Liver (tissue), 3 donors: ENCODE data around the gene PCYOX1L.

Experiments used
- EGR1 ChIP-seq, 2 donors: IDR thresholded peaks; 2 replicates each; pipeline ENCODE4 v1.6.1; 2016 to 2018; ENCODE audit warnings: antibody characterized with exemption in 2 of 2, low read depth in 2 of 2
- JUND ChIP-seq, 2 donors: IDR thresholded peaks; 2 replicates each; pipeline ENCODE4 v1.6.1; 2016; ENCODE audit warnings: antibody characterized with exemption in 2 of 2
- TAF1 ChIP-seq: conservative IDR thresholded peaks from 2 replicates; pipeline ENCODE4 v1.6.1; 2016; ENCODE audit warnings: antibody characterized with exemption, mild to moderate bottlenecking
- YY1 ChIP-seq: IDR thresholded peaks from 2 replicates; pipeline ENCODE4 v1.6.1; 2016; ENCODE audit warnings: antibody characterized with exemption, mild to moderate bottlenecking
- TF ChIP-seq, protein P1 (sequence below): fragments of 150-350 bp; IDR thresholded peaks from 2 replicates; pipeline ENCODE4 v1.5.1; 2017; ENCODE audit warnings: improper control_type of control experiment, low read depth, low read length; ENCODE audit not compliant: missing input control
- TF ChIP-seq, protein P2 (sequence below): IDR thresholded peaks from 2 replicates; pipeline ENCODE4 v1.6.1; 2016; ENCODE audit warnings: antibody characterized with exemption
- TF ChIP-seq, protein P3 (sequence below): IDR thresholded peaks from 2 replicates; pipeline ENCODE4 v1.6.1; 2016; ENCODE audit warnings: antibody characterized with exemption
- donor health status: healthy.
- donor health status: healthy.

DNA sequence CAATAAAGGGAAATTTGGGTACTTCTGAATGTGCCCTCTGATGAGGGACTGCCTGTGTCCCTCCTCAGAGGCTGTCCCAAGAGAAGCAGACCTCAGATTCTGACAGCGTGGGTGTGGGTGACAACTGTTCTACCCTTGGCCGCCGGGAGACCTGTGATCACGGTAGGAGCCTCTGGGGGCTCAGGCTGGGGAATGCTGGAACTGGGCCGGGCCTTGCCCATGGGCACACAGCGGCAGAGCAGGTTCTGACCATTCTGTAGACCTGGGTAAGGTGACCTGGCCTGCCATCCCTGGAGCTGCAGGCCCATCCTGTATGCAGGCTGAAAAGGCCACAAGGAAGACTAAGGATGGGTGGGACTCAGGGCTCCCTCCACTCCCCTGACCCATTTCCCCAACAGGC, 42.1 kb upstream of the PCYOX1L start:
- TF ChIP-seq, protein P1, sequence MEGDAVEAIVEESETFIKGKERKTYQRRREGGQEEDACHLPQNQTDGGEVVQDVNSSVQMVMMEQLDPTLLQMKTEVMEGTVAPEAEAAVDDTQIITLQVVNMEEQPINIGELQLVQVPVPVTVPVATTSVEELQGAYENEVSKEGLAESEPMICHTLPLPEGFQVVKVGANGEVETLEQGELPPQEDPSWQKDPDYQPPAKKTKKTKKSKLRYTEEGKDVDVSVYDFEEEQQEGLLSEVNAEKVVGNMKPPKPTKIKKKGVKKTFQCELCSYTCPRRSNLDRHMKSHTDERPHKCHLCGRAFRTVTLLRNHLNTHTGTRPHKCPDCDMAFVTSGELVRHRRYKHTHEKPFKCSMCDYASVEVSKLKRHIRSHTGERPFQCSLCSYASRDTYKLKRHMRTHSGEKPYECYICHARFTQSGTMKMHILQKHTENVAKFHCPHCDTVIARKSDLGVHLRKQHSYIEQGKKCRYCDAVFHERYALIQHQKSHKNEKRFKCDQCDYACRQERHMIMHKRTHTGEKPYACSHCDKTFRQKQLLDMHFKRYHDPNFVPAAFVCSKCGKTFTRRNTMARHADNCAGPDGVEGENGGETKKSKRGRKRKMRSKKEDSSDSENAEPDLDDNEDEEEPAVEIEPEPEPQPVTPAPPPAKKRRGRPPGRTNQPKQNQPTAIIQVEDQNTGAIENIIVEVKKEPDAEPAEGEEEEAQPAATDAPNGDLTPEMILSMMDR = no peak
- TF ChIP-seq, protein P2, sequence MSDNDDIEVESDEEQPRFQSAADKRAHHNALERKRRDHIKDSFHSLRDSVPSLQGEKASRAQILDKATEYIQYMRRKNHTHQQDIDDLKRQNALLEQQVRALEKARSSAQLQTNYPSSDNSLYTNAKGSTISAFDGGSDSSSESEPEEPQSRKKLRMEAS = no peak
- TF ChIP-seq TAF1 (no peak), EGR1 (IDR thresholded peaks at IDR 0.05; ENCODE audit: low read depth in 2 of 2) (no peak), JUND (IDR thresholded peaks at IDR 0.05) (no peak), YY1 (no peak)
- TF ChIP-seq, protein P3, sequence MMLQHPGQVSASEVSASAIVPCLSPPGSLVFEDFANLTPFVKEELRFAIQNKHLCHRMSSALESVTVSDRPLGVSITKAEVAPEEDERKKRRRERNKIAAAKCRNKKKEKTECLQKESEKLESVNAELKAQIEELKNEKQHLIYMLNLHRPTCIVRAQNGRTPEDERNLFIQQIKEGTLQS = no peak
